ENCODE measurements around the gene TUSC1.

DNA sequence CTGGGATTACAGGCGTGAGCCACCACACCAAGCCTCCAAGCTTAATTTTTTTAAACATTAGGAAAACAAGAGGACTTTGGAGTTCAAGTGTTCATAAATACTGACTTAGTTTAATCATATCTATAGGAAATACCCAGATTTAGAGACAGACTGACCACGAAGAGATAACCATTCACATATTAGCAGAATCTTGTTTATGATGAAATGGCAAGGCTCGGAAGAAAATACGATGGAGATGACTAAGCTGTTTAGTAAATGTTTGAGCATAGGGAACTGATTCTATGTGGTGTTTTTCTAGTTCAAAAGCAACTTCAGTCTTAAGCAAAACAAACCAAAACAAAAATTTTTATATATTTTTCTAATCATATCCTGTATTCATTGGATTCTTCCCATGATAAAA, 13.5 kb upstream of the TUSC1 start:
- no peak for TF ChIP-seq EZH2phosphoT487 (IDR thresholded peaks at IDR 0.05; ENCODE audit: low read length)
- TF ChIP-seq, protein P1, sequence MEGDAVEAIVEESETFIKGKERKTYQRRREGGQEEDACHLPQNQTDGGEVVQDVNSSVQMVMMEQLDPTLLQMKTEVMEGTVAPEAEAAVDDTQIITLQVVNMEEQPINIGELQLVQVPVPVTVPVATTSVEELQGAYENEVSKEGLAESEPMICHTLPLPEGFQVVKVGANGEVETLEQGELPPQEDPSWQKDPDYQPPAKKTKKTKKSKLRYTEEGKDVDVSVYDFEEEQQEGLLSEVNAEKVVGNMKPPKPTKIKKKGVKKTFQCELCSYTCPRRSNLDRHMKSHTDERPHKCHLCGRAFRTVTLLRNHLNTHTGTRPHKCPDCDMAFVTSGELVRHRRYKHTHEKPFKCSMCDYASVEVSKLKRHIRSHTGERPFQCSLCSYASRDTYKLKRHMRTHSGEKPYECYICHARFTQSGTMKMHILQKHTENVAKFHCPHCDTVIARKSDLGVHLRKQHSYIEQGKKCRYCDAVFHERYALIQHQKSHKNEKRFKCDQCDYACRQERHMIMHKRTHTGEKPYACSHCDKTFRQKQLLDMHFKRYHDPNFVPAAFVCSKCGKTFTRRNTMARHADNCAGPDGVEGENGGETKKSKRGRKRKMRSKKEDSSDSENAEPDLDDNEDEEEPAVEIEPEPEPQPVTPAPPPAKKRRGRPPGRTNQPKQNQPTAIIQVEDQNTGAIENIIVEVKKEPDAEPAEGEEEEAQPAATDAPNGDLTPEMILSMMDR (IDR thresholded peaks at IDR 0.05; ENCODE audit: low read length), result no peak

Measured in MM.1S (cell line).